ENCODE measurements around the gene ZNF718.

DNA sequence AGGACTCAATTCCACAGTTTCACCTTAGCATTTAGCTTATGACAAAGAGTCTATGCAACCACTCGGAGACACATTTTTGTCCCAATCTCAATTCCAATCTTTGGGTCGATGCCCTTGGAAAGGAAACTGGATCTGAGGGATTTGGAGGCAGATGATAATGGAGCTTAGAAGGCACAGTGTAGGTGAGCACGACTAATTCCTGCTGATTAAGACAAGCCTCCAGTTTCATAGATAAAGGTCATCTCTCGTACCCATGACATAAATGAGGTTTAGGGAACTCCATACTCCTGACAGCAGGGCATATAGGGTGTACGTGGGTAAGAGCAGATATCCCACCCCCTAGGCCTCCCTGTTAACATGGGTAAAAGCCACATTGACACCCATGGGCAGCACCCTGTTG lies 24.4 kb upstream of the ZNF718 start:
- TF ChIP-seq, protein P1, sequence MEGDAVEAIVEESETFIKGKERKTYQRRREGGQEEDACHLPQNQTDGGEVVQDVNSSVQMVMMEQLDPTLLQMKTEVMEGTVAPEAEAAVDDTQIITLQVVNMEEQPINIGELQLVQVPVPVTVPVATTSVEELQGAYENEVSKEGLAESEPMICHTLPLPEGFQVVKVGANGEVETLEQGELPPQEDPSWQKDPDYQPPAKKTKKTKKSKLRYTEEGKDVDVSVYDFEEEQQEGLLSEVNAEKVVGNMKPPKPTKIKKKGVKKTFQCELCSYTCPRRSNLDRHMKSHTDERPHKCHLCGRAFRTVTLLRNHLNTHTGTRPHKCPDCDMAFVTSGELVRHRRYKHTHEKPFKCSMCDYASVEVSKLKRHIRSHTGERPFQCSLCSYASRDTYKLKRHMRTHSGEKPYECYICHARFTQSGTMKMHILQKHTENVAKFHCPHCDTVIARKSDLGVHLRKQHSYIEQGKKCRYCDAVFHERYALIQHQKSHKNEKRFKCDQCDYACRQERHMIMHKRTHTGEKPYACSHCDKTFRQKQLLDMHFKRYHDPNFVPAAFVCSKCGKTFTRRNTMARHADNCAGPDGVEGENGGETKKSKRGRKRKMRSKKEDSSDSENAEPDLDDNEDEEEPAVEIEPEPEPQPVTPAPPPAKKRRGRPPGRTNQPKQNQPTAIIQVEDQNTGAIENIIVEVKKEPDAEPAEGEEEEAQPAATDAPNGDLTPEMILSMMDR (IDR thresholded peaks at IDR 0.05; ENCODE audit: poor library complexity, severe bottlenecking) = no peak
- TF ChIP-seq POLR2AphosphoS5 (IDR thresholded peaks at IDR 0.05) = no peak
- TF ChIP-seq, protein P2, sequence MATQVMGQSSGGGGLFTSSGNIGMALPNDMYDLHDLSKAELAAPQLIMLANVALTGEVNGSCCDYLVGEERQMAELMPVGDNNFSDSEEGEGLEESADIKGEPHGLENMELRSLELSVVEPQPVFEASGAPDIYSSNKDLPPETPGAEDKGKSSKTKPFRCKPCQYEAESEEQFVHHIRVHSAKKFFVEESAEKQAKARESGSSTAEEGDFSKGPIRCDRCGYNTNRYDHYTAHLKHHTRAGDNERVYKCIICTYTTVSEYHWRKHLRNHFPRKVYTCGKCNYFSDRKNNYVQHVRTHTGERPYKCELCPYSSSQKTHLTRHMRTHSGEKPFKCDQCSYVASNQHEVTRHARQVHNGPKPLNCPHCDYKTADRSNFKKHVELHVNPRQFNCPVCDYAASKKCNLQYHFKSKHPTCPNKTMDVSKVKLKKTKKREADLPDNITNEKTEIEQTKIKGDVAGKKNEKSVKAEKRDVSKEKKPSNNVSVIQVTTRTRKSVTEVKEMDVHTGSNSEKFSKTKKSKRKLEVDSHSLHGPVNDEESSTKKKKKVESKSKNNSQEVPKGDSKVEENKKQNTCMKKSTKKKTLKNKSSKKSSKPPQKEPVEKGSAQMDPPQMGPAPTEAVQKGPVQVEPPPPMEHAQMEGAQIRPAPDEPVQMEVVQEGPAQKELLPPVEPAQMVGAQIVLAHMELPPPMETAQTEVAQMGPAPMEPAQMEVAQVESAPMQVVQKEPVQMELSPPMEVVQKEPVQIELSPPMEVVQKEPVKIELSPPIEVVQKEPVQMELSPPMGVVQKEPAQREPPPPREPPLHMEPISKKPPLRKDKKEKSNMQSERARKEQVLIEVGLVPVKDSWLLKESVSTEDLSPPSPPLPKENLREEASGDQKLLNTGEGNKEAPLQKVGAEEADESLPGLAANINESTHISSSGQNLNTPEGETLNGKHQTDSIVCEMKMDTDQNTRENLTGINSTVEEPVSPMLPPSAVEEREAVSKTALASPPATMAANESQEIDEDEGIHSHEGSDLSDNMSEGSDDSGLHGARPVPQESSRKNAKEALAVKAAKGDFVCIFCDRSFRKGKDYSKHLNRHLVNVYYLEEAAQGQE (IDR thresholded peaks at IDR 0.05; ENCODE audit: borderline replicate concordance) = no peak
- no peak for TF ChIP-seq MXI1 (conservative IDR thresholded peaks at IDR 0.05; ENCODE audit: poor library complexity, severe bottlenecking)
- TF ChIP-seq EP300 (conservative IDR thresholded peaks at IDR 0.05; ENCODE audit: poor library complexity, severe bottlenecking) = no peak
- no peak for TF ChIP-seq EZH2 (IDR thresholded peaks at IDR 0.05; ENCODE audit: borderline replicate concordance, insufficient read depth, low read length, poor library complexity, severe bottlenecking)
